T-cell (primary cell): Measurements from ENCODE around the gene CABP4. TPM values are rescaled to one million over a fixed set of nuclear protein-coding genes. Genes with fewer than 3 reads are reported as not detected.
"Not testable (repeated sequence)": the region's sequence is repeated elsewhere in the genome, so short reads cannot be mapped to it uniquely, and the experiment has no call there.

Source experiments
- ATAC-seq, 4 experiments: fragments of 200-7000 bp in 3 of 4; fragments of 150-1000 bp in 1 of 4; cut with Tn5 transposase; replicated peaks in 1 of 4; 1 replicate in 3 of 4; 2 replicates in 1 of 4; pipeline ENCODE4 v1.10.0; 2021; ENCODE audit warnings: moderate library complexity in 3 of 4, mild to moderate bottlenecking in 2 of 4, moderate number of reproducible peaks in 1 of 4
- CTCF ChIA-PET, 2 donors: fragments of 300-600 bp; sonication (Branson Sonifier 250); formaldehyde crosslinking; loops; one replicate each; lab custom pipeline; 2022; ENCODE audit warnings: antibody characterized with exemption in 2 of 2; lab: Charles Lee
- POLR2A ChIA-PET, 2 donors: fragments of 300-600 bp; sonication (Branson Sonifier 250); formaldehyde crosslinking; loops; one replicate each; lab custom pipeline; 2022; ENCODE audit warnings: antibody characterized with exemption in 2 of 2; lab: Charles Lee
- DNase-seq, 35 experiments: peaks; one replicate each; pipeline versions ENCODE4 v3.0.0 to v3.0.0-alpha.2; 2013 to 2023
- H3K27ac ChIP-seq: one replicate; pipeline ENCODE4 v1.5.1; 2013; ENCODE audit warnings: low read length
- H3K27me3 ChIP-seq, 2 experiments: replicated peaks in 1 of 2; 1 replicate in 1 of 2; 2 replicates in 1 of 2; pipeline versions ENCODE4 v1.6.1 to v1.7.0; 2013; ENCODE audit warnings: low read length in 1 of 2, mixed read lengths in 1 of 2; ENCODE audit not compliant: control insufficient read depth in 2 of 2, insufficient read depth in 2 of 2; ENCODE audit errors: extremely low read depth in 1 of 2
- H3K36me3 ChIP-seq, 2 donors: 1 replicate in 1 of 2; 2 replicates in 1 of 2; pipeline versions ENCODE4 v1.6.1 to v1.7.0; 2013; ENCODE audit warnings: low read length in 1 of 2; ENCODE audit not compliant: control insufficient read depth in 2 of 2, insufficient read depth in 1 of 2; ENCODE audit errors: extremely low read depth in 1 of 2
- H3K4me1 ChIP-seq, 2 experiments: 1 replicate in 1 of 2; 2 replicates in 1 of 2; pipeline versions ENCODE4 v1.6.1 to v1.7.0; 2013; ENCODE audit warnings: low read length in 2 of 2, mixed read lengths in 1 of 2; ENCODE audit not compliant: insufficient read depth in 2 of 2, control insufficient read depth in 1 of 2; ENCODE audit errors: extremely low read depth in 1 of 2
- H3K4me3 ChIP-seq, 2 donors: 1 replicate in 1 of 2; 2 replicates in 1 of 2; pipeline versions ENCODE4 v1.5.1 to v1.7.0; 2013; ENCODE audit warnings: mild to moderate bottlenecking in 2 of 2, low read length in 1 of 2, moderate library complexity in 1 of 2; ENCODE audit not compliant: control insufficient read depth in 1 of 2; ENCODE audit errors: extremely low read depth in 1 of 2
- H3K9me3 ChIP-seq: 2 replicates; pipeline ENCODE4 v1.7.0; 2013
- H3K27ac Mint-ChIP-seq, 2 donors: one replicate each; pipeline ENCODE4 v1.8.0; 2020 to 2021; ENCODE audit warnings: mild to moderate bottlenecking in 2 of 2, mixed read lengths in 2 of 2
- H3K27me3 Mint-ChIP-seq, 2 donors: one replicate each; pipeline ENCODE4 v1.8.0; 2021 to 2022; ENCODE audit warnings: mixed read lengths in 2 of 2
- H3K36me3 Mint-ChIP-seq: one replicate; pipeline ENCODE4 v1.8.0; 2021; ENCODE audit warnings: mixed read lengths
- H3K4me1 Mint-ChIP-seq, 3 donors: one replicate each; pipeline ENCODE4 v1.8.0; 2020 to 2022; ENCODE audit warnings: mixed read lengths in 3 of 3, mild to moderate bottlenecking in 1 of 3
- H3K4me3 Mint-ChIP-seq, 3 donors: one replicate each; pipeline ENCODE4 v1.8.0; 2020 to 2022; ENCODE audit warnings: mild to moderate bottlenecking in 3 of 3, mixed read lengths in 3 of 3, moderate library complexity in 3 of 3
- H3K9me3 Mint-ChIP-seq, 3 donors: one replicate each; pipeline ENCODE4 v1.8.0; 2020 to 2022; ENCODE audit warnings: mixed read lengths in 3 of 3
- WGBS: methylation state at CpG from one replicate; pipeline ENCODE4 v1.1.5; 2013; ENCODE audit warnings: missing lambda C conversion rate; ENCODE audit not compliant: insufficient coverage; 5-methylcytosine and 5-hydroxymethylcytosine counted together
- total RNA-seq, 35 experiments: library from RNA in 6 of 35; stranded (reverse) in 6 of 35; fragments of 120-200 nt in 1 of 35; gene quantifications; one replicate each; pipeline versions ENCODE4 v1.2.1 to v1.2.4 and lab custom pipeline; 2013 to 2026

Gene CABP4
- total RNA-seq, 5 donors from 2014 or later (not counting 1 experiment from before 2014, with no cell fraction given), result 3.5 to 16.0 (median 5.6) TPM

- POLR2A ChIA-PET, result no interaction called here
- H3K4me1 ChIP-seq, result peaks cover 11 to 63% of the 10 kb centered on the region in 2 experiments
- Mint-ChIP-seq H3K9me3 (no peaks in the 10 kb centered on the region), H3K27me3 (no peaks in the 10 kb centered on the region), H3K27ac (peak overlapping the region; percentile 94 to 96), H3K4me1 (peaks cover 33 to 44% (median 36%) of the 10 kb centered on the region in 3 donors), H3K4me3 (peak overlapping the region; percentile 78 to 82 (median 81)), H3K36me3 (no peaks in the 10 kb centered on the region)
- H3K4me3 ChIP-seq, result peak overlapping the region; percentile 60 to 86
- H3K36me3 ChIP-seq, result peaks cover 4 to 7% of the 10 kb centered on the region in 2 donors
- no peak for ATAC-seq
- CTCF ChIA-PET, result interaction anchor here in 1 of 2 donors (0.6 kb wide), 1 partner anchor 34 kb away, joined by 3 read pairs; no protein-coding TSS in a partner anchor
- no peaks in the 10 kb centered on the region for H3K9me3 ChIP-seq
- WGBS, result 77% methylated on average over 3 of the region's 3 CpGs
- no peak for DNase-seq
- peak overlapping the region; percentile 85 for H3K27ac ChIP-seq
- H3K27me3 ChIP-seq, result no peaks in the 10 kb centered on the region
Measured at GRCh38 chr11:67465189-67465510, 10.0 kb downstream of the CABP4 start.

GRCh38 chr11:67465530-67465929, 10.4 kb downstream of the CABP4 start:
- H3K36me3 Mint-ChIP-seq, DNase-seq, H3K9me3 Mint-ChIP-seq, H3K9me3 ChIP-seq, POLR2A ChIA-PET, ATAC-seq, H3K36me3 ChIP-seq, H3K27me3 ChIP-seq, H3K27me3 Mint-ChIP-seq: not testable (repeated sequence)
- peak overlapping the region; percentile 94 to 96 for H3K27ac Mint-ChIP-seq
- Histone ChIP-seq H3K27ac (peak overlapping the region; percentile 85), H3K4me1 (peaks cover 11 to 63% of the 10 kb centered on the region in 2 experiments), H3K4me3 (peak overlapping the region; percentile 60 to 86)
- H3K4me3 Mint-ChIP-seq, result peak overlapping the region; percentile 78 to 82 (median 81)
- WGBS, result no CpG with 5 or more reads among the region's 2 CpGs
- peaks cover 32 to 42% (median 36%) of the 10 kb centered on the region in 3 donors for H3K4me1 Mint-ChIP-seq
- CTCF ChIA-PET, result interaction anchor here in 1 of 2 donors (0.6 kb wide), 1 partner anchor 34 kb away, joined by 3 read pairs; no protein-coding TSS in a partner anchor

- Histone ChIP-seq H3K27me3 (no peaks in the 10 kb centered on the region), H3K4me3 (no peak overlapping the region), H3K36me3 (peaks cover 4 to 7% of the 10 kb centered on the region in 2 donors), H3K9me3 (no peaks in the 10 kb centered on the region), H3K4me1 (peaks cover 11 to 63% of the 10 kb centered on the region in 2 experiments), H3K27ac (no peak overlapping the region)
- WGBS, result 100% methylated on average over 2 of the region's 5 CpGs
- H3K9me3 Mint-ChIP-seq, result no peaks in the 10 kb centered on the region
- H3K4me3 Mint-ChIP-seq, result peak overlapping the region in 2 of 3 donors; percentile 47 to 88
- no peak for DNase-seq
- no peak for ATAC-seq
- CTCF ChIA-PET, result no interaction called here
- H3K4me1 Mint-ChIP-seq, result peaks cover 32 to 43% (median 36%) of the 10 kb centered on the region in 3 donors
- POLR2A ChIA-PET, result no interaction called here
- no peaks in the 10 kb centered on the region for H3K36me3 Mint-ChIP-seq
- H3K27ac Mint-ChIP-seq, result peak overlapping the region; percentile 66 to 89
- no peaks in the 10 kb centered on the region for H3K27me3 Mint-ChIP-seq
Measured at GRCh38 chr11:67466367-67466766, 11.2 kb downstream of the CABP4 start.

GRCh38 chr11:67466962-67467771, 12.0 kb downstream of the CABP4 start:
- DNase-seq (no peak), ATAC-seq (no peak)
- H3K27me3 Mint-ChIP-seq, result no peaks in the 10 kb centered on the region
- Histone ChIP-seq H3K9me3 (no peaks in the 10 kb centered on the region), H3K36me3 (peaks cover 4 to 7% of the 10 kb centered on the region in 2 donors), H3K27me3 (no peaks in the 10 kb centered on the region), H3K4me1 (peaks cover 11 to 63% of the 10 kb centered on the region in 2 experiments), H3K4me3 (no peak overlapping the region), H3K27ac (no peak overlapping the region)
- H3K4me1 Mint-ChIP-seq, result peaks cover 32 to 46% (median 36%) of the 10 kb centered on the region in 3 donors
- H3K9me3 Mint-ChIP-seq, result no peaks in the 10 kb centered on the region
- ChIA-PET CTCF (interaction anchor here in 1 of 2 donors (1.5 kb wide), 1 partner anchor 30 kb away, joined by 7 read pairs; the partner anchor contains the start of gene PTPRCAP), POLR2A (interaction anchor here (0.6 kb wide), 2 partner anchors 20 to 63 kb away, joined by 6 to 7 read pairs; partner anchors contain the start of gene TBC1D10C (in 1 of the 2))
- H3K36me3 Mint-ChIP-seq, result no peaks in the 10 kb centered on the region
- peak overlapping the region; percentile 83 to 88 (median 87) for H3K4me3 Mint-ChIP-seq
- H3K27ac Mint-ChIP-seq, result peak overlapping the region; percentile 89 to 93
- WGBS, result 92% methylated on average over 8 of the region's 11 CpGs

GRCh38 chr11:67468056-67468455, 12.9 kb downstream of the CABP4 start:
- H3K27me3 Mint-ChIP-seq, result no peaks in the 10 kb centered on the region
- WGBS, result 50% methylated on average over 3 of the region's 5 CpGs
- ChIA-PET CTCF (interaction anchor here in 1 of 2 donors (0.5 to 1.5 kb wide), 3 partner anchors 14 to 66 kb away, joined by 3 to 10 read pairs (median 7); partner anchors contain the start of genes PPP1CA and PTPRCAP), POLR2A (interaction anchor here (0.6 to 1.3 kb wide), 2 partner anchors 27 to 31 kb away, joined by 3 to 4 read pairs; no protein-coding TSS in a partner anchor)
- Histone ChIP-seq H3K9me3 (no peaks in the 10 kb centered on the region), H3K4me3 (peak overlapping the region; percentile 80 to 84), H3K4me1 (peaks cover 11 to 63% of the 10 kb centered on the region in 2 experiments), H3K36me3 (peaks cover 4 to 7% of the 10 kb centered on the region in 2 donors), H3K27ac (peak overlapping the region; percentile 56), H3K27me3 (no peaks in the 10 kb centered on the region)
- no peaks in the 10 kb centered on the region for H3K36me3 Mint-ChIP-seq
- H3K4me1 Mint-ChIP-seq, result peaks cover 32 to 44% (median 36%) of the 10 kb centered on the region in 3 donors
- no peaks in the 10 kb centered on the region for H3K9me3 Mint-ChIP-seq
- H3K4me3 Mint-ChIP-seq, result peak overlapping the region; percentile 83 to 88 (median 87)
- no peak for DNase-seq
- peak overlapping the region; percentile 89 to 93 for H3K27ac Mint-ChIP-seq
- no peak for ATAC-seq

GRCh38 chr11:67468456-67468758, 13.3 kb downstream of the CABP4 start:
- Mint-ChIP-seq H3K27ac (peak overlapping the region; percentile 89 to 93), H3K36me3 (no peaks in the 10 kb centered on the region), H3K4me3 (peak overlapping the region; percentile 83 to 88 (median 87)), H3K27me3 (no peaks in the 10 kb centered on the region), H3K4me1 (peaks cover 32 to 44% (median 36%) of the 10 kb centered on the region in 3 donors), H3K9me3 (no peaks in the 10 kb centered on the region)
- ChIA-PET POLR2A (interaction anchor here (0.6 to 1.3 kb wide), 3 partner anchors 28 to 145 kb away, joined by 3 to 4 read pairs (median 3); no protein-coding TSS in a partner anchor), CTCF (interaction anchor here in 1 of 2 donors (0.5 to 1.5 kb wide), 3 partner anchors 13 to 67 kb away, joined by 3 to 10 read pairs (median 7); partner anchors contain the start of genes PPP1CA and PTPRCAP)
- Histone ChIP-seq H3K27ac (peak overlapping the region; percentile 56), H3K4me3 (peak overlapping the region; percentile 80 to 84), H3K36me3 (peaks cover 4 to 7% of the 10 kb centered on the region in 2 donors), H3K27me3 (no peaks in the 10 kb centered on the region), H3K9me3 (no peaks in the 10 kb centered on the region), H3K4me1 (peaks cover 11 to 61% of the 10 kb centered on the region in 2 experiments)
- peak in 2 of 35 experiments; percentile 16 to 34 for DNase-seq
- WGBS, result 12% methylated on average over 6 of the region's 6 CpGs
- peak in 2 of 4 experiments; percentile 4 to 6 for ATAC-seq
